Ishikawa (cell line): ENCODE data around the gene CASP8.

ENCODE experiments used
- CEBPB ChIP-seq: IDR thresholded peaks from 2 replicates; pipeline ENCODE4 v1.6.1; 2012
- CREB1 ChIP-seq: IDR thresholded peaks from 2 replicates; pipeline ENCODE4 v1.6.1; 2012; ENCODE audit warnings: low read depth
- EGR1 ChIP-seq: IDR thresholded peaks from 2 replicates; pipeline ENCODE4 v1.6.1; 2012
- EP300 ChIP-seq: IDR thresholded peaks from 2 replicates; pipeline ENCODE4 v1.6.1; 2012; ENCODE audit warnings: borderline replicate concordance
- FOXM1 ChIP-seq: IDR thresholded peaks from 2 replicates; pipeline ENCODE4 v1.6.1; 2012; ENCODE audit warnings: low read depth, borderline replicate concordance
- MAX ChIP-seq: IDR thresholded peaks from 2 replicates; pipeline ENCODE4 v1.6.1; 2012
- NFIC ChIP-seq: IDR thresholded peaks from 2 replicates; pipeline ENCODE4 v1.6.1; 2012
- RAD21 ChIP-seq: IDR thresholded peaks from 2 replicates; pipeline ENCODE4 v1.6.1; 2012; ENCODE audit warnings: low read depth
- REST ChIP-seq: IDR thresholded peaks from 2 replicates; pipeline ENCODE4 v1.6.1; 2012; ENCODE audit warnings: low read depth, mild to moderate bottlenecking
- TAF1 ChIP-seq: IDR thresholded peaks from 2 replicates; pipeline ENCODE4 v1.6.1; 2012; ENCODE audit warnings: low read depth, mild to moderate bottlenecking
- TCF12 ChIP-seq: IDR thresholded peaks from 2 replicates; pipeline ENCODE4 v1.6.1; 2012; ENCODE audit warnings: low read depth
- TEAD4 ChIP-seq: IDR thresholded peaks from 2 replicates; pipeline ENCODE4 v1.6.1; 2012
- USF1 ChIP-seq: IDR thresholded peaks from 2 replicates; pipeline ENCODE4 v1.6.1; 2012
- YY1 ChIP-seq: IDR thresholded peaks from 2 replicates; pipeline ENCODE4 v1.6.1; 2012; ENCODE audit warnings: low read depth
- ZBTB7A ChIP-seq: IDR thresholded peaks from 2 replicates; pipeline ENCODE4 v1.6.1; 2012; ENCODE audit warnings: low read depth

CASP8 gene

DNA sequence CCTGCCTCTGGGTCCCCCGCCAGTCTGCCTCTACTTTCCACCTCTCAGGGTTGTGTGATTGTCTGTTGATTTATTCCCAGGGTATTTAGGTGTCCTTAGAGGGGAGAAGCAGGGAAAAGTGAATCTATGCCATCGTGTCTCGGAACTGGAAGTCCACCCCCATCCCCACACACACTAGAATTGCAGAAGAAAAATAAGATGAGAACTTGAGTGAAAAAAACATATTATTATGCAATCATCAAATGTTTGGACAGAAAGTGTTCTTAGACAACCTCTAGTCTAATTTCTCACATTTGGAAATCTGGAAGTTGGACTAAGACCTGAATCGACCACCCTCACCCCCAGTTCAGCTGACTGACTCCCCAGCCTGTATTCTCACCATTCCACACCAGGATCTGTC, 14.1 kb upstream of the CASP8 start:
- TF ChIP-seq FOXM1 (no peak), ZBTB7A (no peak), CEBPB (no peak), TCF12 (no peak), EP300 (no peak), USF1 (no peak), TEAD4 (no peak), EGR1 (no peak), NFIC (no peak), MAX (no peak), YY1 (no peak), REST (no peak), CREB1 (no peak), RAD21 (no peak)

DNA sequence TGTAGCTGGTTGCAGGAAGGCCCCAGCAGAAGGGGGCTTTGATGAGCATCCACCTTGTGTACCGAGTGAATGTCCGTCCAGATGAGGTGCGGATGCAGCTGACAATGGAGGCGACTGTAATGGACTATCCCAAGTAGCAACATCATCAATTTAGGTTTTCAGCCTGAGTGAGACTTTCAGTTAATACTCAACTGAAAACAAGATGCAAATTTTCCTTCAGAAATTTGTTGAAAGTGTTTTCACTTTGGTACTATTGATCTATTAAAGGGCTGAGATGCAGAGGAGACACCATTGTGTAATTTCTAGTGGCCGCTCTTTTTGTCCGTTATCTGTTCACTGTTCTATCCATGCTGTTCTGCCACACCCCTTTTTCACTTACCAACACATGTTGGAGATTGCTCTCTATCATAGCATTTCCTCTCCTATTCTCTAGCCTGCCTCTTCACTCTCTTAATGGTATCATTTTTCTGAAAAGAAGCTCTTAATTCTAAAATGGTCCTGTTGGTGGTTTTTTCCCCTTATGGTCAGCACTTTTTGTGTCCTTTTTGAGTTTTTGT, 12.0 kb upstream of the CASP8 start:
- TF ChIP-seq CEBPB: no peak
- no peak for TF ChIP-seq ZBTB7A
- TF ChIP-seq CREB1: no peak
- TF ChIP-seq EGR1: no peak
- TF ChIP-seq RAD21: no peak
- no peak for TF ChIP-seq EP300

DNA sequence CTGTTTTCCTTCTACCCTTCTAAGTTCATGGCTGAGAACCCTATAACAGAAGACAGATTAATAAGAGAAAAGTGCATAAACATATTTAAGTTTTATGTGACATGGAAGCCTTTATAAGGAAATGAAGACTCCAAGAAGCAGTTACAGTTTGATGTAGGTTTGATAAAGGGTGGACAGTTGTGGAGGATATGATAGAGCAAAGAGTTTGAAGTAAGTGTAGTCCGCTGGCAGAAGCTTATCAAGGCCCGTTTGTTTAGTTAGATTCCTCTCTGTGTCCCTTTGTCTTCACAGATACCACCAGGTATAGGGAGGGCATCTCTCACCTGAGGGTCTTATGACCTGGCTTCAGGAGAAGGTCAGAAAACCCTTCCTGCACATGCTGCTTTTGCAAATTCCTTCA, 10.4 kb upstream of the CASP8 start:
- TF ChIP-seq RAD21: no peak
- no peak for TF ChIP-seq TAF1
- TF ChIP-seq CREB1: no peak

DNA sequence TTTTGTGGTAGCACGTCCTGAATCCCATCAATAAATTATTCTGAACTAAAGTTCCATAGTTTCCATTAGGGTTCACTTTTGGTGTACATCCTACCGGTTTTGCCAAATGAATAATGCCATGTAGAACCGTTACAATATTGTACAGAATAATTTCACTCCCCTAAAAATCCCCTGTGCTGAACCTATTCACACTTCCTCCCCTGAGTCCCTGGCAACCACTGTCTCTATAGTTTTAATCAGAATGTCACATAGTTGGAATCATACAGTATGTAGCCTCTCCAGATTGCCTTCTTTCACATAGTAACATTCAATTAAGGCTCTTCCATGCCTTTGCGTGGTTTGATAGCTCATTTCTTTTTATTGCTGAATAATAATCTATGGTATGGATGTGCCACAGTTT, 9.6 kb upstream of the CASP8 start:
- no peak for TF ChIP-seq USF1
- no peak for TF ChIP-seq CREB1
- no peak for TF ChIP-seq NFIC
- TF ChIP-seq MAX: no peak
- no peak for TF ChIP-seq TAF1
- no peak for TF ChIP-seq ZBTB7A
- no peak for TF ChIP-seq YY1
- TF ChIP-seq EGR1: no peak
- TF ChIP-seq TCF12: no peak
- TF ChIP-seq TEAD4: no peak
- TF ChIP-seq CEBPB: no peak
- TF ChIP-seq RAD21: no peak
- no peak for TF ChIP-seq FOXM1
- no peak for TF ChIP-seq REST
- TF ChIP-seq EP300: no peak

- TF ChIP-seq MAX (no peak), NFIC (no peak), TCF12 (no peak), ZBTB7A (no peak), EP300 (no peak), FOXM1 (no peak), TEAD4 (no peak), YY1 (no peak), CEBPB (no peak)
Measured at GRCh38 chr2:201254081-201254730, 6.1 kb upstream of the CASP8 start.
